ENCODE measurements around the gene ZNF112.

The ZNF112 gene

DNA sequence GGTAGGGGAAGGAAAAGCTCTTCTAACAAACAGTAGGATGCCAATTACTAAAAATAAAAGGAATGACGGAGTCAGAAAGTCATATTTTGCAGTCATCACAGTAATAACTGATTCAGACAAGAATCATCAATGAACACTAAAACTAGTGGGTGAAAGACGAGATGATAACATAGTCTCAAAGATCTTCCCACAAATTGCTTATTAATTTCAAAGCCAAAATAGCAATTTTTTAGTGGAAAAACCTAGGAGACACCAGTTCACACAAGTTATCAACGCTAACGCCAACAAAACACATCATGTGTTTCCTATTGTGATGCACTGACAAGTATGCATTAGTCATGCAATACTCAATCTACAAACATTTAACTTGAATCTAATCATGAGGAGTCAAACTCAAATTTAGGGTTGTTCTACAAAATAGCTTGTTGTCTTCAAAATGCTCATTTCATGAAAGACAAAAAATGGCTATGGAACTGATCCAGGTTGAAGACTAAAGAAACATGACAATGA, 78.2 kb downstream of the ZNF112 start:
- DNase-seq: no peak

DNA sequence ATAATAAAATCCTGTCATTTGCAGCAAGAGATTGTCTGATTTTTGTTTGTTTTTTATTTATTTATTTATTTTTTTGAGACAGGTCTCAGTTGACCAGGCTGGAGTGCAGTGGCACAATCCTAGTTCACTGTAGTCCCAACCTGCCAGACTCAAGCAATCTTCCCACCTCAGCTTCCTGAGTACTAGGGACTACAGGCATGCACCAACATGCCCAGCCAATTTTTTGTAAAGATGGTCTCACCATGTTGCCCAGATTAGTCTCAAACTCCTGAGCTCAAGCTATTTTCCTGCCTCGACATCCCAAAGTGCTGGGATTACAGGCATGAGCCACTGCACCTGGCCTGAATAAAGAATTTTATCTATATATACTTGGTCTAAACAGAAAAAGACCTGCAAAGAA, 79.1 kb downstream of the ZNF112 start:
- no peak for DNase-seq
